Liver (tissue), 3 donors: ENCODE measurements around the gene HEATR5A.

ENCODE experiments used
- HNF4G ChIP-seq: IDR thresholded peaks from 2 replicates; pipeline ENCODE4 v1.6.1; 2016; ENCODE audit warnings: antibody characterized with exemption
- JUND ChIP-seq, 2 donors: IDR thresholded peaks; 2 replicates each; pipeline ENCODE4 v1.6.1; 2016; ENCODE audit warnings: antibody characterized with exemption in 2 of 2
- NR2F2 ChIP-seq: IDR thresholded peaks from 2 replicates; pipeline ENCODE4 v1.6.1; 2016; ENCODE audit warnings: antibody characterized with exemption
- RAD21 ChIP-seq, 2 donors: IDR thresholded peaks; 2 replicates each; pipeline ENCODE4 v1.6.1; 2016; ENCODE audit warnings: antibody characterized with exemption in 2 of 2, mild to moderate bottlenecking in 2 of 2
- RXRA ChIP-seq, 2 donors: IDR thresholded peaks; 2 replicates each; pipeline ENCODE4 v1.6.1; 2017 to 2018; ENCODE audit warnings: antibody characterized with exemption in 2 of 2, mild to moderate bottlenecking in 1 of 2
- SP1 ChIP-seq: IDR thresholded peaks from 2 replicates; pipeline ENCODE4 v1.6.1; 2018; ENCODE audit warnings: antibody characterized with exemption, mild to moderate bottlenecking
- TAF1 ChIP-seq: conservative IDR thresholded peaks from 2 replicates; pipeline ENCODE4 v1.6.1; 2016; ENCODE audit warnings: antibody characterized with exemption, mild to moderate bottlenecking
- YY1 ChIP-seq: IDR thresholded peaks from 2 replicates; pipeline ENCODE4 v1.6.1; 2016; ENCODE audit warnings: antibody characterized with exemption, mild to moderate bottlenecking
- TF ChIP-seq, protein P1 (sequence below): IDR thresholded peaks from 2 replicates; pipeline ENCODE4 v1.6.1; 2016; ENCODE audit warnings: antibody characterized with exemption
- TF ChIP-seq, protein P2 (sequence below): fragments of 150-350 bp; IDR thresholded peaks from 2 replicates; pipeline ENCODE4 v1.5.1; 2017; ENCODE audit warnings: improper control_type of control experiment, low read depth, low read length; ENCODE audit not compliant: missing input control
- TF ChIP-seq, protein P3 (sequence below): IDR thresholded peaks from 2 replicates; pipeline ENCODE4 v1.6.1; 2016; ENCODE audit warnings: antibody characterized with exemption
- TF ChIP-seq, protein P4 (sequence below): IDR thresholded peaks from 2 replicates; pipeline ENCODE4 v1.6.1; 2016; ENCODE audit warnings: antibody characterized with exemption
- TF ChIP-seq, protein P5 (sequence below): IDR thresholded peaks from 2 replicates; pipeline ENCODE4 v1.6.1; 2016; ENCODE audit warnings: antibody characterized with exemption, mild to moderate bottlenecking
- donor health status: healthy.
- donor health status: healthy.

DNA sequence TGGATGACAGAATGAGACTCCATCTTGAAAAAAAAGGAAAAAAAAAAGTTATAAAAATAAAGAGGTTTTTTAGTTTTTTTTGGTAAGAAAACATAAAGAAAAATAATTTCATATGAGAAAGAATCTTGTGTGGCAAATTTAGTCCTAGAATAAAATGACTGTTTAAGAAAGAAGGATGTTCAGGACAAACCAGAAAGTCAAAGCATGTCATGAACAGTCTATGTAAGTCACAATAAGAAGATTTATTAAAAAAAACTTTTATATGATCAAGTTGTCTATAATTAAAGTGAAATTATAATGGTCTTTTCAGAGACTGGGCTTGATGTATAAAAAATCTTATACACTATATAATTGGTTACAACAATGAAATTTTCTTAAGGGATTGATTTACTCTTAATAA is 144.6 kb downstream of the HEATR5A start:
- no peak for TF ChIP-seq RAD21 (IDR thresholded peaks at IDR 0.05)
- no peak for TF ChIP-seq YY1
- TF ChIP-seq, protein P1, sequence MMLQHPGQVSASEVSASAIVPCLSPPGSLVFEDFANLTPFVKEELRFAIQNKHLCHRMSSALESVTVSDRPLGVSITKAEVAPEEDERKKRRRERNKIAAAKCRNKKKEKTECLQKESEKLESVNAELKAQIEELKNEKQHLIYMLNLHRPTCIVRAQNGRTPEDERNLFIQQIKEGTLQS, result no peak
- TF ChIP-seq, protein P2, sequence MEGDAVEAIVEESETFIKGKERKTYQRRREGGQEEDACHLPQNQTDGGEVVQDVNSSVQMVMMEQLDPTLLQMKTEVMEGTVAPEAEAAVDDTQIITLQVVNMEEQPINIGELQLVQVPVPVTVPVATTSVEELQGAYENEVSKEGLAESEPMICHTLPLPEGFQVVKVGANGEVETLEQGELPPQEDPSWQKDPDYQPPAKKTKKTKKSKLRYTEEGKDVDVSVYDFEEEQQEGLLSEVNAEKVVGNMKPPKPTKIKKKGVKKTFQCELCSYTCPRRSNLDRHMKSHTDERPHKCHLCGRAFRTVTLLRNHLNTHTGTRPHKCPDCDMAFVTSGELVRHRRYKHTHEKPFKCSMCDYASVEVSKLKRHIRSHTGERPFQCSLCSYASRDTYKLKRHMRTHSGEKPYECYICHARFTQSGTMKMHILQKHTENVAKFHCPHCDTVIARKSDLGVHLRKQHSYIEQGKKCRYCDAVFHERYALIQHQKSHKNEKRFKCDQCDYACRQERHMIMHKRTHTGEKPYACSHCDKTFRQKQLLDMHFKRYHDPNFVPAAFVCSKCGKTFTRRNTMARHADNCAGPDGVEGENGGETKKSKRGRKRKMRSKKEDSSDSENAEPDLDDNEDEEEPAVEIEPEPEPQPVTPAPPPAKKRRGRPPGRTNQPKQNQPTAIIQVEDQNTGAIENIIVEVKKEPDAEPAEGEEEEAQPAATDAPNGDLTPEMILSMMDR, result no peak
- TF ChIP-seq HNF4G, result no peak
- TF ChIP-seq, protein P3, sequence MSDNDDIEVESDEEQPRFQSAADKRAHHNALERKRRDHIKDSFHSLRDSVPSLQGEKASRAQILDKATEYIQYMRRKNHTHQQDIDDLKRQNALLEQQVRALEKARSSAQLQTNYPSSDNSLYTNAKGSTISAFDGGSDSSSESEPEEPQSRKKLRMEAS, result no peak
- TF ChIP-seq, protein P4, sequence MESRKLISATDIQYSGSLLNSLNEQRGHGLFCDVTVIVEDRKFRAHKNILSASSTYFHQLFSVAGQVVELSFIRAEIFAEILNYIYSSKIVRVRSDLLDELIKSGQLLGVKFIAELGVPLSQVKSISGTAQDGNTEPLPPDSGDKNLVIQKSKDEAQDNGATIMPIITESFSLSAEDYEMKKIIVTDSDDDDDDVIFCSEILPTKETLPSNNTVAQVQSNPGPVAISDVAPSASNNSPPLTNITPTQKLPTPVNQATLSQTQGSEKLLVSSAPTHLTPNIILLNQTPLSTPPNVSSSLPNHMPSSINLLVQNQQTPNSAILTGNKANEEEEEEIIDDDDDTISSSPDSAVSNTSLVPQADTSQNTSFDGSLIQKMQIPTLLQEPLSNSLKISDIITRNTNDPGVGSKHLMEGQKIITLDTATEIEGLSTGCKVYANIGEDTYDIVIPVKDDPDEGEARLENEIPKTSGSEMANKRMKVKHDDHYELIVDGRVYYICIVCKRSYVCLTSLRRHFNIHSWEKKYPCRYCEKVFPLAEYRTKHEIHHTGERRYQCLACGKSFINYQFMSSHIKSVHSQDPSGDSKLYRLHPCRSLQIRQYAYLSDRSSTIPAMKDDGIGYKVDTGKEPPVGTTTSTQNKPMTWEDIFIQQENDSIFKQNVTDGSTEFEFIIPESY, result no peak
- TF ChIP-seq, protein P5, sequence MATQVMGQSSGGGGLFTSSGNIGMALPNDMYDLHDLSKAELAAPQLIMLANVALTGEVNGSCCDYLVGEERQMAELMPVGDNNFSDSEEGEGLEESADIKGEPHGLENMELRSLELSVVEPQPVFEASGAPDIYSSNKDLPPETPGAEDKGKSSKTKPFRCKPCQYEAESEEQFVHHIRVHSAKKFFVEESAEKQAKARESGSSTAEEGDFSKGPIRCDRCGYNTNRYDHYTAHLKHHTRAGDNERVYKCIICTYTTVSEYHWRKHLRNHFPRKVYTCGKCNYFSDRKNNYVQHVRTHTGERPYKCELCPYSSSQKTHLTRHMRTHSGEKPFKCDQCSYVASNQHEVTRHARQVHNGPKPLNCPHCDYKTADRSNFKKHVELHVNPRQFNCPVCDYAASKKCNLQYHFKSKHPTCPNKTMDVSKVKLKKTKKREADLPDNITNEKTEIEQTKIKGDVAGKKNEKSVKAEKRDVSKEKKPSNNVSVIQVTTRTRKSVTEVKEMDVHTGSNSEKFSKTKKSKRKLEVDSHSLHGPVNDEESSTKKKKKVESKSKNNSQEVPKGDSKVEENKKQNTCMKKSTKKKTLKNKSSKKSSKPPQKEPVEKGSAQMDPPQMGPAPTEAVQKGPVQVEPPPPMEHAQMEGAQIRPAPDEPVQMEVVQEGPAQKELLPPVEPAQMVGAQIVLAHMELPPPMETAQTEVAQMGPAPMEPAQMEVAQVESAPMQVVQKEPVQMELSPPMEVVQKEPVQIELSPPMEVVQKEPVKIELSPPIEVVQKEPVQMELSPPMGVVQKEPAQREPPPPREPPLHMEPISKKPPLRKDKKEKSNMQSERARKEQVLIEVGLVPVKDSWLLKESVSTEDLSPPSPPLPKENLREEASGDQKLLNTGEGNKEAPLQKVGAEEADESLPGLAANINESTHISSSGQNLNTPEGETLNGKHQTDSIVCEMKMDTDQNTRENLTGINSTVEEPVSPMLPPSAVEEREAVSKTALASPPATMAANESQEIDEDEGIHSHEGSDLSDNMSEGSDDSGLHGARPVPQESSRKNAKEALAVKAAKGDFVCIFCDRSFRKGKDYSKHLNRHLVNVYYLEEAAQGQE, result no peak
- no peak for TF ChIP-seq NR2F2
- no peak for TF ChIP-seq TAF1
- TF ChIP-seq SP1, result no peak
- TF ChIP-seq JUND (IDR thresholded peaks at IDR 0.05), result no peak
- no peak for TF ChIP-seq RXRA (IDR thresholded peaks at IDR 0.05)
